Activated CD8-positive, alpha-beta memory T cell treated with anti-CD3 and anti-CD28 coated beads for 24 hours (primary cell): ENCODE data around the gene PCDH8.

Experiments
- DNase-seq: peaks from one replicate; pipeline ENCODE4 v3.0.0-alpha.2; 2020

Gene PCDH8, protein sequence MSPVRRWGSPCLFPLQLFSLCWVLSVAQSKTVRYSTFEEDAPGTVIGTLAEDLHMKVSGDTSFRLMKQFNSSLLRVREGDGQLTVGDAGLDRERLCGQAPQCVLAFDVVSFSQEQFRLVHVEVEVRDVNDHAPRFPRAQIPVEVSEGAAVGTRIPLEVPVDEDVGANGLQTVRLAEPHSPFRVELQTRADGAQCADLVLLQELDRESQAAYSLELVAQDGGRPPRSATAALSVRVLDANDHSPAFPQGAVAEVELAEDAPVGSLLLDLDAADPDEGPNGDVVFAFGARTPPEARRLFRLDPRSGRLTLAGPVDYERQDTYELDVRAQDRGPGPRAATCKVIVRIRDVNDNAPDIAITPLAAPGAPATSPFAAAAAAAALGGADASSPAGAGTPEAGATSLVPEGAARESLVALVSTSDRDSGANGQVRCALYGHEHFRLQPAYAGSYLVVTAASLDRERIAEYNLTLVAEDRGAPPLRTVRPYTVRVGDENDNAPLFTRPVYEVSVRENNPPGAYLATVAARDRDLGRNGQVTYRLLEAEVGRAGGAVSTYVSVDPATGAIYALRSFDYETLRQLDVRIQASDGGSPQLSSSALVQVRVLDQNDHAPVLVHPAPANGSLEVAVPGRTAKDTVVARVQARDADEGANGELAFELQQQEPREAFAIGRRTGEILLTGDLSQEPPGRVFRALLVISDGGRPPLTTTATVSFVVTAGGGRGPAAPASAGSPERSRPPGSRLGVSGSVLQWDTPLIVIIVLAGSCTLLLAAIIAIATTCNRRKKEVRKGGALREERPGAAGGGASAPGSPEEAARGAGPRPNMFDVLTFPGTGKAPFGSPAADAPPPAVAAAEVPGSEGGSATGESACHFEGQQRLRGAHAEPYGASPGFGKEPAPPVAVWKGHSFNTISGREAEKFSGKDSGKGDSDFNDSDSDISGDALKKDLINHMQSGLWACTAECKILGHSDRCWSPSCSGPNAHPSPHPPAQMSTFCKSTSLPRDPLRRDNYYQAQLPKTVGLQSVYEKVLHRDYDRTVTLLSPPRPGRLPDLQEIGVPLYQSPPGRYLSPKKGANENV

DNA sequence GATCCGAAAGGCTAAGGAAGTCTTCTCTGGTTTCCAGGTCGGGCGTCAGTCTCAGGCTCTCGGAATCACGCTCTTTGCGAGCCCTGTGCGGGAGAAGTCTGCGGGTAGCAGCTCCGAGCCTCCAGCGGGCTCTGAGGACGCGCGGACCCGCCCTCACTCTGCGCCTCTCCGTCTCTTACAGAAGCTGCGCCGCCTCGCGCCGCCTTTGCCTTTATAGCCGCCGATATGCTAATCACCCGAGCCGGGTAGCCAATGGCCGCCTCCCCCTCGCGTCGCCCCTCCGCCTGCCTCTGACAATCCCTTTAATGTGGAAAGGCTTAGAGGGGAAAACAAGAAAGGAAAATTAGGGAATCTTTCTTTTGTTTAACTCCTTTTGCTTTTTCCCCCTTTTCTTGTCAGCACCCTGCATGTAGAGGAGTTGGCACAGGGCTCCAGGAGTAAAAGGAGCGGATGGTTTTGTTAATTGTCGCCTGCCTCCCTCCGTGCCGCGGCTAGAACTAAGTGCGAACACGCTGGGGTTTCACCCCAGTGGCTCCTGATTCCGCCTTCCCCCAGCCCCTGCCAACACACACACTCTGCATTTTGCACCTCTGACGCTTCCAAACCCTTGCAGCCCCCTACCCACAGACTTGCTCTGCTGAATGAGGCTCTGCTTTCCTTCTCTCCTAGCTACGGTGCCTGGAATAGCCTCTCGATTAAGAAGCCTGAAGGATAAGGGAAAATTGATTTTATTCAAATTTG is at the start of gene PCDH8:
PCDH8 (minus strand) TSS at position 186 of the 741 bp plus-strand sequence. CDS start 204 bp downstream, outside the sequence.
- DNase-seq: no peak

DNA sequence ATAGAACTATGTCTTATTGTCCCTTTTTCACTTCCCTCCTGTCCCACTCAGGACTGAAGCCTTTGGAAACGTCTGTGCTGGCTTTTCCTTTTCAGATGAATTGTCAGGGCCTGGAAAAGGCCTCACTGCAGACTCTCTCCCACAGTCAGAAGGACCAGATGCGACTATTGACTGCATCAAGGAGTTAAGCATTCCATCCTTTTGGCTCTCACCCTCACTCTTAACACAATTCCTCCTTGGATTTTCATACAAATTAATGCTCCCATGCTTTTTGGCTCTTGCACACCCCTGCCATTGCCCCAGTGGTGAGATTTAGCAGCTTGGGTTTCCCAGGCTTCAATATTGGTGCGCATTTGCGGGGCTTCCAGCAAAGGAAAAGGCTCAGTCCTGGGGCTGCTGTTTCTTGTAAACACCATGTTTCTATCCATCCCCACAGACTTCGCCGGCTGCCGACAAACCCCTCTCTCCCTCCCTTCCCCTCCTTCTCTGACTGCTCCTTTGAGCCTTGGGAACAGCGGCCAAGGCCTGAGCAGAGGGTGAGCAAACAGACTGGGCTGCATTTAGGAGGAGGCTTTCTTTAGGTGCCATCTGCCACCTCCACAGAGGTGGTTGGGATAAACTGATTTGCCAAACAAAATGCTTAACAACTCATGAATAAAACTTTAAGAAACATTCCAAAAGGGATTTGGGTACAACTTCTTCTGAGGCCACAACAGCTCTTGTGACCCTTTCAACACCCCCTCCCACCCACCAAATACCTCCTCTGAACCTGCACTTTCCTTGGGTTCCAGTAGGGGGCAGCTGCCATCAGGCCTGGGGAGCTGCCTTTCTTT is 48.6 kb upstream of the PCDH8 start:
- no peak for DNase-seq

DNA sequence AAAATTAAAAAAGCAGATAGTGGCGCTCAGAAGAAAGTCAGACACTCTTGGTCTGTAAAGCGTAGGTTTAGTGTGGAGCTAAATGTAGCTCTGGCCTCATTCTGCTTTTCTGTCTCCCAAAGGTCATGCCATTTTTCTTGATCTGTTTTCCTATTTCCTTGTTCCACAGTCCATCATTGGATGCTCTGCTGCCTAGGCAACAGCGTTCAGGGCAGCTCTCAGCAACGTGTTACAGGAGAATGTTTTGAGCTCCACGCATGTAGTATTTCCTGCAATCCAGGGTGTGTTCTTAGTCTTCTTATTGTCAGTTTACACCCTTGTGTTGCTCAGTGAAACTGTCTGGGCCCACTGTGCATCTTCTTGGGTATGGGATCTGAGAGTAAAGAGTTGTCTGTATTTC is 46.0 kb upstream of the PCDH8 start:
- DNase-seq: no peak

DNA sequence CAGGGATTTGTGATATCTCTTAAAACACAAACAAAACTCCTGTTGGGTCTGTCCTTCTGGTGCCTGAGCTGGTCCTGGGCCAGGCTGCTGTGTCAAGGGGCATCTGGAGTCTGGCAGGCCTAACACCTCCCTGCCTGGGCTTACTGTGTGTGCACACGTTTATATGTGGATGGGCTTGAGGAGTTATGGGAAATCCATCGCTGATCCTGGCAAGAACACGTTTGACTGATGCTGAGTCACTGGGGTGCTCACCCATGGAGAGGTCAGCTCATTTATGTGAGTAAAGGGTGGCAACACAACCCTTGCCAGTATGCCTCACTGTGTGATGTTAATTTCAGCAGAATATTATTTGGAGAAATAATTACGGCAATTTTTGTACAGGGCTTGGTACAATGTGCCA is 44.5 kb upstream of the PCDH8 start:
- no peak for DNase-seq

DNA sequence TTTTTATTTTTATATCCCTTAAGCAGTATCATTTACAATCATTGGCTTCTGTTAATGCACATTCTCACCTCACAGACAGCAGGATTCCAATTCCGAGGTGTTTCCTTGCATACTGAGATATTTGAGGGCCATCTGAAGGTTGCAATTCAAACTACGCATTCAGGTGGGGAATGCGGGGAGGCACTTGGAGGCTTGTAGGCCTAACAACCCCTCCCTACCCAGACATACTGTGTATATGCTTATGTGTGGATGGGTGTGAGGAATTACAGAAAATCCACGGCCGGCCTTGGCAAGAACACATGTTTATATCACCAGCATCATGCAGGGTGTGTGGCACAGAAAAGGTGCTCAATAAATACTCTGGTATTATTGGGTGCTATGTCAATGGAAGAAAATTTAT is 43.3 kb upstream of the PCDH8 start:
- DNase-seq: no peak

DNA sequence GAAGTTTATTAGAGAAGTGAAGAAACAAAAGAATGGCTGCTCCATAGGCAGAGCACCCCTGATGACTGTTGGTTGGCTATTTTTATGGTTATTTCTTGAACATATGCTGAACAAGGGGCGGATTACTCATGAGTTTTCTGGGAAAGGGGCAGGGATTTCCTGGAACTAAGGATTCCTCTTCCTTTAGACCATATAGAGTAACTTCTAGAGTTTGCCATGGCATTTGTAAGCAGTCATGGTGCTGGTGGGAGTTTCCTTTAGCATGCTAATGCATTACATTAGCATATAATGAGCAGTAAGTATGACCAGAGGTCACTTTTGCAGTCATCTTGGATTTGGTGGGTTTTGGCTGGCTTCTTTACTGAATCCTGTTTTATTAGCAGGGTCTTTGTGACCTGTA is 38.7 kb upstream of the PCDH8 start:
- DNase-seq: no peak

DNA sequence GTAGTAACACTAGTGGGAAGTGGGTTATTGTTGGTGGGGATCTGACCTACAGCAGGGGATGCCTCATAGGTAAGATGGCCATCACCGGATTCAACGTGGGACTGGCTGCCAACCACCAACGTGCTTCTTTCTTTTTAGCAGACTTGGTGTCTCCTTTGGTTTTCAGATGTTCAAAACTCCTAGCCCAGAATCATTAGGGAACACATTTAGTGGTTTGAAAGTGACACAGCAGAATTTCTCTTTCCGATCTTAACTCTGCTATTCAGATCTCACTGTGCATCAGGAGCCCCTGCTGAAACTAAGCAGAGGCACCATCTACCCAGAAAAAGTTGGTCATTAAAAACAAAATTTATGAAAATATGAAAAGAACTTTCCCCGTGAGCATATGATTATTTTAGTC is 36.7 kb upstream of the PCDH8 start:
- DNase-seq: no peak

DNA sequence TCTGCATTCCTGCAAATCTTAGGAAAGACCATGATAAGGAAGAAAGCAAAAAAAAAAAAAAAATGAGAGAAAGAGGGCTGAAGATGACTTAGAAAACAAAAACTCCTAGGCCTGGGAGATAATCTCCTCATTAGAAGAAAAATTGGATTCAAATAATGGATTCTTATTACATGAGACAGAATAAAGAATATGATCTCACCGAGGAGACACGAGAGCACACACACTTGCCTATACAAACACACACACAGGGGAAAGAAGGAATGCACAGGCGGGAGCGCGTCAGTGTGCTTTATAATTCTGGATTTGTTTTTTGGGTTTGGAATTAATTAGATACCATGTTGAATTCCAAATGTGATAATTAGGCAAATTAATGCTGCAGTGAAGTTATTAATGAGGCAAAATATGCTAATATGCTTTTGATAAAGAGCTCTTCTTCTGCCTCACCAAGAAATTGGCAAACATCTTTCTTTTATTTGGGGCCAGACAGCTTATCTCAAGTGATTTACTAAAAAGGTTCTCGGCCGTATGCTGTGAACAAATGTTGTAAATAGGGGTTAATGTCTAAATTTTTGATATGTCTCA is 36.1 kb upstream of the PCDH8 start:
- no peak for DNase-seq

DNA sequence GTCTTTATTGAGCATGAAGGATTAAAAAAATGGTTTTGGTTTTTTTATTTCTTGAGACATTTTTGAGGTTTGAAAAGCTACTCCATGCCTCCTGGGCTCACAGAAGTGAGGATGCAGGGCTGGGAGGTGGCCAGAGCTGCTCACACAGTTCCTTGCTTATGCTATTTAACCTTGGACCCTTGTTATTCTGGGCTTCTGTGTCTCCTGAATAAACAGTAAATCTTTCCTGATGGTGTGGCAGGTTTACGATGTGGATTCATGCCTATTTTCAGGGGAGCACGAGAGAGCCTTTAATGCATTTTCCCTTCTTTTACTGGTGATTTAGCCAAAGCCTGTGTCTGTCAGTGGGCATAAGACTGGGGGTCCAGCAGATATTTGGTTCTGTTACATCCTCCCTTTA is 34.3 kb upstream of the PCDH8 start:
- no peak for DNase-seq

DNA sequence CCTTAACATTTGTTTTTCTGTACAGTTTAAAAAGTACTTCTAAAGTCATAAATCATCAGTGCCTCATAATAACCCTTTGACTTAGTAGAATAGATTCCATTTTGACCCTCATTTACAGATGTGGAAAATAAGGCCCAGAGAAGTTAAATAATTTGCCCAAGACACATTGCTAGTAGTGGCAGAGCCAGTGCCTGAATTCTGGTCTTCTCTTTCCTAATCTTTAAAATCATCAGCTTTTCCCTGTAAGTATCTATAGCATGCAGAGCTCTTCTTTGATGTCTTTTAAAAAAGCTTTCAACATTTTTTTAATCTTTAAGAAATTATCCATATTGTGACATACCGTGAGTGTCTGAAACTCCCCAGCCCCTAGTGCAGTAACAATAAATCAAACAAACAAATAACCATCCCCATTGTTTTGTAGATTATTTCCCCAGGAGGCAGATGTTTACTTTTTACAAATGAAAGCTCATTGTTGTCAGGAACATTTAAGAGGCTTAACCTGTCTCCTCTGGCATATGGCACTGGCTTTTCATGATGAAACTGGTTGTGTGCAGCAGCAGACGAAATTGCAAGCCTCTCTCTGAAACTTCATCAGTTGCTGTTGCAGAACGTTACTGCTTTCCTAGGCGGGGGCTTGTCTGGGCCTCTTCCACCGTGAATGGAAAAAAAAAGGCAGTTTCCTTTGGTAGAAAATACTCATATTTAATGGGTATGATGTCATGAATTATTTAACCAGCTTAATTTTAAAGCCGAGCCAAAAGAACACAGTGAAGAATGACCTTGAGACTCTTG is 31.7 kb upstream of the PCDH8 start:
- no peak for DNase-seq

DNA sequence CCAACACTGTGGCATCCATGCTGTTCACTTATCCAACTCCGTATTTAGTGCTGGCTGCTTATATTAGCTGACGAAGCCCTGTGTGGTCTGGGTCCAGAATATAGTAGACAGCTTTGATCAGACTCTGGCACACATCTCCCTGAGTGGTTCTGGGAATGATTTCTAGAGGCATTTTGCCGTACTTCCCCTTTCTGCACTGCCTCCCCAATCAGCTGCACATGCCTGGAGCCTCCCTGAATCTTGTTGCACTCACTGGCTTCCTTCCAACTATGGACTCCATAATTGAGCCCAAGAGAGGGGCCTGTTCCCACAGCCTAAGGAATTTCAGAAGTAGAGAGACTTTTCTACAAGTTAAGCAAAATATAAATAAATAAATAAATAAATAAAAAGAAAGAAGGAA is 30.4 kb upstream of the PCDH8 start:
- no peak for DNase-seq

DNA sequence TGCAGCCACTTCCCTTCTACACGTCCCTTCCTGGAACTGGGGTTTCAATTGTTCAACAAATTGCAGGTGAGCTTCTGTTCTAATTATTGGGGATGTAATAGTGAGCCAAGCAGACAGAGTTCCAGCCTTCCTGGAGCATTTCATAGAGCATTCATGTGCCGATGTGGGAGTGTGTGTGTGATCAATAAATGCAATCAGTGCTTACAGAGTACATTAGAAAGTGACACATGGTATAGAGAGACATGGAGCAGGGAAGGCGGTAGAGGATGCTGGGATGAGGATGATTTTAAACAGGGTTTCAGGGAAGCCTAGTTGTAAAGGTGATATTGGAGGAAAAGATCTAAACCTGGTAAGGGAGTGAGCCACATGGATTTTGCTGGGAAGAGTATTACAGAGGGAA is 21.7 kb upstream of the PCDH8 start:
- DNase-seq: no peak

DNA sequence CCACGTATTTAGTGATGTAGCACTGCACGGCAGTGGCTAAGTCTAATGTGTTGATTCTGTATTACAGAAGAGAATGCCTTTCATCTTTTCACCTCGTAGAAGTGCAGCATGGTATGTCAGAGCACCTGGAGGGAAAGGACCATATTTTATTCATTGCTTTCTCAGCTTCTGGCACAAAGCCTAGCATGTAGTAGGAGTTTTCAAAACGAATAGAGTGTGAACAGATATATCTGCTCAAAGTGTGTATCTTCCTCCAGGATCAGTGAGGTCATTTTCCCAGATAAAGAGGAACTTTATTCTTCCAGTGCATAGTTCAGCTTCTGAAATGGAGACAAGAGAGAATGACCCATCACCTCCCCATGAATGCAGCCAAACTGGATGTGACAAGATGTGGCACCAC is 21.2 kb upstream of the PCDH8 start:
- DNase-seq: no peak

DNA sequence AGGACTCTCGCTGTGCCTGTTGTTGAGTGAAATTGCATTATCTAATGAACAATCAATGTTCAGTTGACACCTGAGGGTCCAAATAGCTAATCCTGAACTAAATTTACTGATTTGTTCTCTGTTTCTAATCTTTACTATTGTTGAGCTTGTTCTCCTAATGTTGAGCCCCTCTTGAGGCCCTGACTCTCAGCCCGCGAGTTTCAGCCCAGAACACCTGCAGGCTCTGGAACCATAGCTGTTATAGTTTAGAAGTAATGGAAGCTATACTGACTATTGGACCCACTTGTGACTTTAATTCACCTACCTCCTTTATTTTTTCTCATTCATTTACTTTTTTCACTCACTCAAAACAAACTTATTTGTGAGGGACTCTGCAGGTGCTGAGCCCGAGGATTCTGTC is 20.6 kb upstream of the PCDH8 start:
- DNase-seq: no peak

DNA sequence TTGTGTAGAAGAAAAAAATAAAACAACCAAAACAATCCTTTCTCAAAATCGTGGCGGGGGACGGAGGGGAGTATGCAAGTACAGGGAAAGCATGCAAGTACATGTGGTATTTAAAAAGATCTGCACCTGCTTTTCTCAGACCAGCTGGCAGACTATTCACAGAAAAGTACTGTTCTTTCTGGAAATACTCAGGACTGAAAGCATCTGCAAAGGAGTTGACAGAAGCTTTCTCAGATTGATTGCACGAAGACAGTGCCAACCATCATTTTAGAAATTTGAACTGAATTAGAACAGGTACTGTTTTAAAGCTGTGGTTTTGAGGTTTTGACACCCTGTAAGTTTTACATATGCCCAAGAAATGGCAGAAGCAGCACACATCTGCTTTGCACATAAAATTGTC is 19.8 kb upstream of the PCDH8 start:
- DNase-seq: no peak

DNA sequence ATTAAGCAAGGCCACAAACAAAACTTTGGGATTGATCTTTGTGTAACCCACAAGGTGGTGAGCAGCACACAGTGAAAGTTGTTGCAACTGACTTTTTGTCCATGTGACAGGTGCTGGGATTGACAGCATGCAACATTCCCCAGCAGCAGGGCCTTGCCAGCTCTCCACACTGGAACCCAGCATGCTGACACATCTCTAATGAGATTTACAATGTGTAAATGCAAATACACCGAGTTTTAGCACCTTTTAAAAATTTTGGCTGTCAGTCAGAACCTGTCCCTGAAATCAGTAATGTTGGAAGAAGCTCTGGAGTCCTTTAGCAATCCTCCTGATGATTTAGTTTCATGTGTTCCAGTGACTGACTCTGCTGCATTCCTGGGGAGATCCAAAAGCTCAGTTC is 16.5 kb upstream of the PCDH8 start:
- no peak for DNase-seq

DNA sequence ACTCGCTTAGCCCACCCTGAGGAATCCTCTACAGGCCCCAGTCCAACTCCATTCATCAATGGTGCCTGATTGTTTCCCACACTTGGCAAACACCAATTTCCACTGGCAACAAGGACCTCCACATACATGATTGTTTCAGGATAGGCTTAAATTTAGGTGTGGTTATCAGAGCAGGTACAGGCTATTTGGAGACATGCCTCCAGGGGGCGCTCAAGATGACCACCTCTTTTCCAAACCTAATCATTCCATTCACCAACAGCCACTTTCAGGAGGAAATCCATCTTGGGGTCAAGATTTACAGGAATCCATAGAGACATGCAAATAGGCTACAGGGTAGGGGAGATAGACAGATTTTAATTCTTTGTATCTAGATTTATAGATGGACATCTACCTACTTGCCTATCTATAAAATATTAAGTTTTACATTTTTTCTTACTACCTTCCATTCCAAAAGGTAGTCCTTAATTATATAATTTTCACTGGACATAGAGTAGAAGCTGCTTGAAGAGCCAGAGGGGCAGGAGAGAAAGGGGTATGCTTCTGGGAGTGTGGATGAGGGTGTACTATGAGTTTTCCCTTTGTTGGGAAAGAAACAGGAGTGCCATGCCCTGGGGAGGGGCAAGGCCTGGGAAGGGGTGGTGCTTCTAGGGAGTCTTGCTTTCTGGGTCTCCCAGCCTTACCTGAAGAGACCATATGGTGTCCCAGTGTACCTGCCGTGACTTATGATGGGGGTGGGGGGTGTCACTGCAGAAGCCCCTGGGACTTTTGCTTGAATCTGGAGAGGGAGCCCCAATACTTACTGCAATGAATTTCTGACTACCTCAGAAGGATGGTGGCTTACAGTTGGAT is 14.1 kb upstream of the PCDH8 start:
- DNase-seq: no peak

DNA sequence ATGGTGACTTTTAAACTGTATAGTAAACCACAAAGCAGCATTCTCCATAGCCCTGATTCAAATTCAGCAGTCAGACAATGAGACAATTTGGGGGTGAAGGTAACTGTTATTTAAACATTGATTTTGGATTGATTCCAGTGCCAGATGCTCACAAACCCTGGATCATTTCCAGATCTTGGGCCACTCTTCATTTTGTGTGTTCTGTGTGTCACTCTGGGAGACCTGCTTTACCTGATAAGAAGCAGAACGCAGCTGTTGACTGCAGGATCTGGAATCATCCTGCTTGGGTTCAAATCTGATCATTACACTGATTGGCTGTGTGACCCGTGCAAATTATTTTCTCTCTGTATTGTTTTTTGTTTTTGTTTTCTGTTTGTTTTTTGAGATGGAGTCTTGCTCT is 4.0 kb upstream of the PCDH8 start:
- no peak for DNase-seq

DNA sequence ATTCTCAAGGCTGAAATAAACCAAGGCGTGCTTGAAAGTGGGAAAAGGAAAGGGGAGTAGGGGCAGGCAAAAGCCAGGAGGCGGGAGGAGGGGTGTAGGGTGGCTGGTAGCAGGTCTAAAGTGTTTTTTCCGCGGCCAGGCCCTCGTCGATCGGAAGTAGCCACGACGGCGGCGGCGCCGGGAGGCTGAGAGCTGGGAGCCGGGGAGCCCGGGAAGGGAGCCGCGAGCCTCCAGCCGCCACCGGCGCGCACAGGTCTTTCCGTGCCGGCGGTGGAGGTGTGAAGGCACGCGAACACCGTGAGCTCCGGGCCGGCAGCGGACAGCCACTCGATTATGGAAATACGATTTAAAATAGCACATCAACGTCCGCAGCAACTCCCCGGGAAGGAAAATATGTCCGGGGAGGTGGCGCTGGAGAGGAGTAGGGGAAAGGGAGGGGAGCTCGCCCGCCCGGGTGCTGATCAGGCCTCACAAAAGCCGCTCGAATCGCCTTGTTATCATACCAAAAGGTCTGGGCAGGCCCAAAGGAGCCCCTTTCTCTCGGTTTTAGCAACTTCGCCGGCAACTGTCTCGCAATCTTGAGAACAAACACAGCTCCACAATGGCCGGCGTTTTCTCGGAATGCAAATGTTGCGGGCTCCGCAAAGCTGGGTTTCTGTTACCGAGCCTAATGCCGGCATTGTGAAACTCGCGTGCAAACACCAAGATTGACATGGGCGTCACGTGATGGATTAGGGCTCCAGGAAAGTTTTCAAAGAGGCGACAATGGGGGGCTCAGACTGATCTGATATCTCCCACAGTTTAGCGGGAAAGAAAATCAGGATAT is 2.9 kb upstream of the PCDH8 start:
- peak; percentile 59 for DNase-seq
